Measurements from ENCODE around the gene MCCC1.

- TF ChIP-seq CTCF (conservative IDR thresholded peaks at IDR 0.05; ENCODE audit: low read length) (no peak), EZH2phosphoT487 (IDR thresholded peaks at IDR 0.05; ENCODE audit: borderline replicate concordance) (no peak)
These were observed 525 bp upstream of the MCCC1 start for GRCh38 chr3:183099838-183100204.
